ENCODE data around the gene FABP1. TPM values are rescaled to one million over a fixed set of nuclear protein-coding genes. Genes with fewer than 3 reads are reported as not detected.

The FABP1 gene
- polyA plus RNA-seq, 1 experiment = not detected

- ChIA-PET CTCF (interaction anchor here (0.9 to 1.6 kb wide), 3 partner anchors 12 to 62 kb away, joined by 3 to 6 read pairs (median 3); no protein-coding TSS in a partner anchor), POLR2A (no interaction called here)
- H3K4me3 ChIP-seq (ENCODE audit: low read depth, low read length) = no peak overlapping the region
Measured at GRCh38 chr2:88097192-88097591, 30.7 kb downstream of the FABP1 start.

GRCh38 chr2:88096708-88097107 is 31.2 kb downstream of the FABP1 start:
- H3K27me3 ChIP-seq (ENCODE audit: control insufficient read depth, insufficient read depth, low read length) = peaks cover 3% of the 10 kb centered on the region
- no peak overlapping the region for H3K4me3 ChIP-seq (ENCODE audit: low read depth, low read length)
- CTCF ChIA-PET = interaction anchor here (0.9 to 1.6 kb wide), 4 partner anchors 12 to 63 kb away, joined by 3 to 6 read pairs (median 4); no protein-coding TSS in a partner anchor
- POLR2A ChIA-PET = no interaction called here
- H3K36me3 ChIP-seq (ENCODE audit: control insufficient read depth, insufficient read depth, low read length) = no peaks in the 10 kb centered on the region
- TF ChIP-seq, protein P1, sequence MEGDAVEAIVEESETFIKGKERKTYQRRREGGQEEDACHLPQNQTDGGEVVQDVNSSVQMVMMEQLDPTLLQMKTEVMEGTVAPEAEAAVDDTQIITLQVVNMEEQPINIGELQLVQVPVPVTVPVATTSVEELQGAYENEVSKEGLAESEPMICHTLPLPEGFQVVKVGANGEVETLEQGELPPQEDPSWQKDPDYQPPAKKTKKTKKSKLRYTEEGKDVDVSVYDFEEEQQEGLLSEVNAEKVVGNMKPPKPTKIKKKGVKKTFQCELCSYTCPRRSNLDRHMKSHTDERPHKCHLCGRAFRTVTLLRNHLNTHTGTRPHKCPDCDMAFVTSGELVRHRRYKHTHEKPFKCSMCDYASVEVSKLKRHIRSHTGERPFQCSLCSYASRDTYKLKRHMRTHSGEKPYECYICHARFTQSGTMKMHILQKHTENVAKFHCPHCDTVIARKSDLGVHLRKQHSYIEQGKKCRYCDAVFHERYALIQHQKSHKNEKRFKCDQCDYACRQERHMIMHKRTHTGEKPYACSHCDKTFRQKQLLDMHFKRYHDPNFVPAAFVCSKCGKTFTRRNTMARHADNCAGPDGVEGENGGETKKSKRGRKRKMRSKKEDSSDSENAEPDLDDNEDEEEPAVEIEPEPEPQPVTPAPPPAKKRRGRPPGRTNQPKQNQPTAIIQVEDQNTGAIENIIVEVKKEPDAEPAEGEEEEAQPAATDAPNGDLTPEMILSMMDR (IDR thresholded peaks at IDR 0.05; ENCODE audit: insufficient read depth, low read depth, low read length) = no peak
- DNase-seq (ENCODE audit: low read depth) = no peak

More at GRCh38 chr2:88097192-88097591, 30.7 kb downstream of the FABP1 start:
- TF ChIP-seq, protein P1 (IDR thresholded peaks at IDR 0.05; ENCODE audit: insufficient read depth, low read depth, low read length) = no peak
- H3K36me3 ChIP-seq (ENCODE audit: control insufficient read depth, insufficient read depth, low read length) = no peaks in the 10 kb centered on the region
- DNase-seq (ENCODE audit: low read depth) = no peak
- peaks cover 3% of the 10 kb centered on the region for H3K27me3 ChIP-seq (ENCODE audit: control insufficient read depth, insufficient read depth, low read length)

- DNase-seq (ENCODE audit: low read depth) = no peak
- Histone ChIP-seq H3K4me3 (ENCODE audit: low read depth, low read length) (no peak overlapping the region), H3K36me3 (ENCODE audit: control insufficient read depth, insufficient read depth, low read length) (no peaks in the 10 kb centered on the region), H3K27me3 (ENCODE audit: control insufficient read depth, insufficient read depth, low read length) (peaks cover 3% of the 10 kb centered on the region; the same call in 1 of the 2 replicates)
- TF ChIP-seq, protein P1 (IDR thresholded peaks at IDR 0.05; ENCODE audit: insufficient read depth, low read depth, low read length) = no peak
- ChIA-PET POLR2A (no interaction called here), CTCF (interaction anchor here (0.6 kb wide), 1 partner anchor 10 kb away, joined by 4 read pairs; no protein-coding TSS in a partner anchor)
Measured at GRCh38 chr2:88095022-88095421, 32.8 kb downstream of the FABP1 start.

DNA sequence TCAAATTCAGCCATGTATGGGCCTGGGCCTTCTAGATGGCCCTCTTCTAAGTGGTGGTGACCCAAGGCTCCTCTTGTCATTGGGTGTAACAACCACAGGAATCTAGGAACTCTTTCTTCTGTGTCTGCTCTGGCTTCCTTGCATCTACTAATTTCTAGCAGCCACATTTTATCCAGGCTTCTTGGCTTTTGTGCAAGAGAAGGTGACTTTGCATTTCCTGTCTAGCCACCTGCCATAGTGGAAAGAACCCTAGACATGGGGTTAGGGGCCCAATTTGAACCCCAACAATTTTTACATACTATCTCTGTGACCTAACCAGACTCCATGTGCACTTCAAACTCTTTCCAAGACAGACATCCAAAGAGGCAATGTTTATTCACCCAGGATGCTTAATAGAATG is 35.1 kb downstream of the FABP1 start:
- no peak for DNase-seq (ENCODE audit: low read depth)
- TF ChIP-seq, protein P1 (IDR thresholded peaks at IDR 0.05; ENCODE audit: insufficient read depth, low read depth, low read length) = no peak
- CTCF ChIA-PET = interaction anchor here (1.3 kb wide), 1 partner anchor 68 kb away, joined by 3 read pairs; no protein-coding TSS in a partner anchor
- H3K4me3 ChIP-seq (ENCODE audit: low read depth, low read length) = no peak overlapping the region
- POLR2A ChIA-PET = no interaction called here
- peaks cover 3% of the 10 kb centered on the region; the same call in 1 of the 2 replicates for H3K27me3 ChIP-seq (ENCODE audit: control insufficient read depth, insufficient read depth, low read length)
- no peaks in the 10 kb centered on the region for H3K36me3 ChIP-seq (ENCODE audit: control insufficient read depth, insufficient read depth, low read length)

DNA sequence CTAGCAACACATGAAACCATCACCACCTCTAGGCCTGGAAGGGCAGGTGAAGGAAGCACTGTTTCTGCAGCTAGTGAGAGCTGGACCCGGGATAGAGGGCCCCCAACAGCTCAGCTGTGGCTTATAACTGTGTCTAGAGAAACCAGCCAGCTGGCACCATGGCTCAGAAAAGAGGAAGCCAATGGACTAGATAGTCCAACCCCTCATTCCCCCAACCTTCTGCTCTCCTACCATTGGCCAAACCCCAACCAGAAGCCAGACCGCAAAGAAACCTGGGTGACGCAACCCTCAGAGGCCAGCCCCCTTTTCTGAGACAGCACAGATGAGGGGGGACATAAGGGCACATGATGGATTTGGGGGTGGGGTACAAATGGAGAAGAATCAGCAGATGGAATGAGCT is 35.9 kb downstream of the FABP1 start:
- TF ChIP-seq, protein P1 (IDR thresholded peaks at IDR 0.05; ENCODE audit: insufficient read depth, low read depth, low read length) = no peak
- peaks cover 1% of the 10 kb centered on the region; the same call in 1 of the 2 replicates for H3K27me3 ChIP-seq (ENCODE audit: control insufficient read depth, insufficient read depth, low read length)
- no peak overlapping the region for H3K4me3 ChIP-seq (ENCODE audit: low read depth, low read length)
- H3K36me3 ChIP-seq (ENCODE audit: control insufficient read depth, insufficient read depth, low read length) = no peaks in the 10 kb centered on the region
- ChIA-PET POLR2A (no interaction called here), CTCF (interaction anchor here (1.3 to 1.4 kb wide), 3 partner anchors 9 to 68 kb away, joined by 3 to 4 read pairs (median 4); no protein-coding TSS in a partner anchor)
- no peak for DNase-seq (ENCODE audit: low read depth)

Data from BJ (cell line).